Anterior cingulate cortex (tissue), 58 donors: Measurements from ENCODE around the gene NEK4.
A peak's percentile ranks its signal among the peaks of the same experiment; 100 is the strongest.

Experiments used
- DNase-seq, 58 donors: peaks; one replicate each; lab custom pipeline; 2025; lab: John Stamatoyannopoulos, UW

The NEK4 gene

GRCh38 chr3:52793702-52794611 lies 23.2 kb upstream of the NEK4 start:
- DNase-seq: no peak

DNA sequence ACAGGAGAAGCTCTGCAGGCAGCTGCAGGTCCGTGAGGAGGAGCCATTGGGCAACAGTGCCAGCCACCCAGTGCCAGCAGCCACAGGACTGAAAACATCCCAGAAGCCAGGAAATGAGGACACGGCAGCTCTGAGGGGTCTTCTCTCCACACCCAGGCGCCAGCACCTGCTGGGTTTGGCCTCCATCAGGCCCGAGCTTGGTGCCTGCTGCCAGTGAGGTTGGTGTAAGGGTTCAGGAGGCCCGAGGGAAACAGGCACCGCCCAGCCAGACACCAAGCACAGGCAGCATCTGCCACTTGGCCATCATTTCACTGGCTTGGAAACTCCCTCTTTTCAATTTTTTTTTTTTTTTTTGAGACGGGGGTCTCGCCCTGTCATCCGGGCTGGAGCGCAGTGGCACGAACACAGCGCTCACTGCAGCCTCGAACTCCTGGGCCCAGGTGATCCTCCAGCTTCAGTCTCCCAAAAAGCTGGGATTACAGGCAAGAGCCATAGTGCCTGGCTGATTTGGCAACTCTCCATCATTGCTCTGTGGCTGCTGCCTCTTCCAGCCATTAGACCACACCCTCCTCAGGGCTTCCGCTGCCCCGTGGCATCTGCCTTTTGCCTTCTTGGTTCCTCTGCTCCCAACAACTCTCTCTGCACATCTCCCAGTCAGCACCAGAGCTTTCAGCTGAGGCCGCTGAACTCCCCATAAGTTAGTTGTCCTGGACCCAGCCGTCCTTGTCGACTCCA lies 22.4 kb upstream of the NEK4 start:
- no peak for DNase-seq

- DNase-seq: no peak
Observed at GRCh38 chr3:52792413-52792812, 21.7 kb upstream of the NEK4 start.

DNA sequence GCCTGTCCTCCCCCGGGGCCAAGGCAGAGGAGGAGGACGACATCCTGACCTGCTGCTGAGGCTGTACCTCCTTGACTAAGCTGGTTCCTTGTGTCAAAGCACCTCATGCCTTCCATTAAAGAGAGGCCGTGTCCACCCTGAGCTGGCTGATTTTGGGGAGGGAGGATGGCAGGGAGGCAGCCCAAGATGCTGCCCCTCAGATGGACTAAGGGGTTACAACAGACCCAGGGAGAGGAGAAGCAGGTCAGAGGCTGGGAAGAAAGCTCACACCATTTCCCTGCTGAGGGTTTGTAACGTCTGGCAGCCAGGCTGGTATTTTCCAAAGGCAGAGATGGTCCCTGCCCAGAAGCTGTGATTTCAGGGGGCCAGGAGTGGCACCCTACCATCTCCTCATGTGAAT lies 21.2 kb upstream of the NEK4 start:
- no peak for DNase-seq

- no peak for DNase-seq
Observed at GRCh38 chr3:52791366-52791765, 20.6 kb upstream of the NEK4 start.

GRCh38 chr3:52790741-52791140 lies 20.0 kb upstream of the NEK4 start:
- DNase-seq: no peak

GRCh38 chr3:52790337-52790736 lies 19.6 kb upstream of the NEK4 start:
- no peak for DNase-seq

DNA sequence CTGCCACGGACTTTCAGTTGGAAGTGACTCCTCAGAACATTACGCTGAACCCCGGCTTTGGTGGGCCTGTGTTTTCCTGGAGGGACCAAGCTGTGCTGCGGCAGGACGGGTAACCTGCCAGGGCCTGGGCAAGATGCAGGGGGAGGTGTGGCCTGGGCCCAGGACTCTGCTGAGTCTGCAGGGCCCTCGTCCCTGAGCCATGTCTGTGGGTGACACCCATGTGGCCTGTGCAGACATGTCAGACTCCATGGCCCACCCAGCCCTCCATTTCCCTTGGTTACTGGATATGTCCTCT lies 19.0 kb upstream of the NEK4 start:
- DNase-seq: no peak

DNA sequence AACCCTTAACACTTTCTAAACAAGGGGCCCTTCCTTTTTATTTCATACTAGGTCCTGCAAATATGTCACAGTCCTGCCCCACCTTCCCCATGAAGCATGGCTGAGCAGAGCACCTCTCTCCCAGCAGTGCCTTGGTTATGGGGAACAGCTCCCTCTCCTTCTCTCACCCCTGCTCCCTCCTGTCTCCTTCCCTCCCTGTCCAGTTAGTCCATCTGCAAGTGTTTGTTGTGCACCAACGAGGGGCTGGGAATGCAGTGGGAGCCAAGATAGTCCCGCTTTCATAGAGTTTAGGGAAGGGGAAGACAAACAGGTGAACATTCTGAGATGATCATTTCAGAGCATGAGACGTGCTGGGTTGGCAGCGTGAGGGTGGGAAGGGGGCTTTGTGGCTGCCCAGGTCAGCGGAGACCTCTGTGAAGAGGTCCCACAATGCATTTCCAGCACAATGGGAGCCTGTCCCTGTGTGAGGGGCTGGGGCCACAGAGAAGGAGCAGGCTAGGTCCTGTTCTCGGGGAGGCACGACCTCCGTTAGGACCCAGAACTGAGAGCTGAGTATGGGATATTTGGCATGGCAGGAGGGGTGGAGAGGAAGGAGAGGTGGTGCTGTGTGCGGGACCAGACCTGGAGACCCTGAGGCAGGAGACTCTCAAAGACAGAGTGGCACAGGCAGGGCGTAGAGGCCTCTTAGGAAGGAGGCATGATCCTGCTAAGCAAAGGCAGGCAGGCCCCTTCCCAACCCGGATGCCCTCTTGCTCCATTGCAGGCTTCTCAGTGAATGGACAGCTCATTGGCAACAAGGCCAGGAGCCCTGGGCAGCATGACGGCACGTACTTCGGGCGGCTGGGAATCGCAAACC lies 18.4 kb upstream of the NEK4 start:
- DNase-seq: no peak

- DNase-seq: peak in 1 of 58 donors; percentile 11
Observed at GRCh38 chr3:52787672-52788625, 17.2 kb upstream of the NEK4 start.

- no peak for DNase-seq
Observed at GRCh38 chr3:52787246-52787645, 16.5 kb upstream of the NEK4 start.

- no peak for DNase-seq
Observed at GRCh38 chr3:52786330-52787215, 15.8 kb upstream of the NEK4 start.

DNA sequence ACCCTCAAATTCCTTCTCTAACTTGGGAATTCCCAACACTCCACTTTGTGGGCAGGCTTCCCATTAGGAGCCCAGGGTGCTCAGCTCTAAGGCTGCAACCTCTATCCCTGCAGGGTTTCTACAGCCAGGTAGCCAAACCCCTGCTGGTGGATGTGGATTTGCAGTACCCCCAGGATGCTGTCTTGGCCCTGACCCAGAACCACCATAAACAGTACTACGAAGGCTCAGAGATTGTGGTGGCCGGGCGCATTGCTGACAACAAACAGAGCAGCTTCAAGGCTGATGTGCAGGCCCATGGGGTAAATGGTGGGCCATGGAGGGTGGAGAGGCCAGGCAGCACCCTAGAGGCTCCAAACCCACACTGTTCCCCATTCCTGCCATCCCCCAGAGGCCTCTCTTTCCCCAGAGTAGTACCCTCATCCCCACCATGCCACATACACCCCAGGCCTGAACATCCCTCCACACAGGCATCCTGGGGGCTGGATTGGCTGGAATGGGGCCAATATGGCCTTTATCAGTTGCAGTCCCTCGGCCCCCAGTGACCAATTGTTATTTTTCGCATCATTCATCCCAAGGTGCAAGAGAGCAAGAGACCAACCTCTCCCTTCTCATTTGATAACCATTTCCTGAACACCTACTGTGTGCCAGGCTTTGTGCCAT lies 14.3 kb upstream of the NEK4 start:
- no peak for DNase-seq

- no peak for DNase-seq
Observed at GRCh38 chr3:52784021-52784621, 13.4 kb upstream of the NEK4 start.

DNA sequence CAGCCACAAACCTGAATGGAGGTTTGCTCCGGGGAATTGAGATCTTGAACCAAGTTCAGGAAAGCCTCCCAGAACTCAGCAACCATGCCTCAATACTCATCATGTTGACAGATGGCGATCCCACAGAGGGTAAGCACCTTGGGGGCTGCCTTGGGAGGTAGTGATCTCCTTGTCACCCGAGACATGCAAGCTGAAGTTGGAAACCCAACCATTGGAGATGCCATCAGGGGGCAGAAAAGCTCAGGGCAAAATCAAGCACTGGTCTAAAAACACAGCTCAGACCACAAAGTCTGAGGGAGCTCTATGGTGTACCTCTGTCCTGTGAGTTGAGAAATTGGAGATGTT lies 12.4 kb upstream of the NEK4 start:
- no peak for DNase-seq

GRCh38 chr3:52782412-52783210 lies 11.9 kb upstream of the NEK4 start:
- no peak for DNase-seq

- no peak for DNase-seq
Observed at GRCh38 chr3:52781741-52782140, 11.0 kb upstream of the NEK4 start.
